ENCODE data around the gene DNM3.

- TF ChIP-seq FOXP2 (optimal IDR thresholded peaks at IDR 0.05; ENCODE audit: control extremely low read depth, extremely low read length, insufficient read depth) (peak; percentile 33), EZH2 (IDR thresholded peaks at IDR 0.05) (no peak), POLR2AphosphoS5 (IDR thresholded peaks at IDR 0.05; ENCODE audit: borderline replicate concordance, low read depth, low read length) (no peak)
These were observed 140.0 kb downstream of the DNM3 start for GRCh38 chr1:171981303-171981702.

Data from SK-N-MC (cell line).